Dedifferentiated amniotic fluid mesenchymal stem cell (primary cell): Measurements from ENCODE around the gene OMD.

ENCODE experiments used
- DNase-seq: peaks from one replicate; pipeline ENCODE4 v3.0.0-alpha.2; 2016; ENCODE audit errors: extremely low spot score

OMD gene

DNA sequence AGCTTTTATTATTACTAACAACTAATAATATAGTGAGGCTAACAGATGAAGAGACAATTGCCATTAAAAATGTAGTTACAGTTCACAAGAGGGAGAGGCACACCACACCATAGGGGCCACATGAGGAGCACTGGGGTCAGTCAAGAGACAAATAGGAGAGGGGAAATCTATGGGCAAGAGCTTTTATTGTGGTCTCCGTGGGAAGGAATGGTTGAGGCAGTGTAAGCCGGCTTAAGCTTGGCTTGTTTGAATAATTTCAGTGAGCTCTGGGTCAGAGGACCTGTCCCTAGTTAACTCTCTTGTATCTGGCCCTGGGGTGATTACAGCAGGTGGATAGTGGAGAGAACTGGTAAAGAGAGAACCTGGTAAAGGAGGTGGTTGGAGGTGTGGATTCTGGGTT lies 55.2 kb downstream of the OMD start:
- no peak for DNase-seq
